Measurements from ENCODE around the gene DKK3. TPM values are rescaled to one million over a fixed set of nuclear protein-coding genes. Genes with fewer than 3 reads are reported as not detected.

Gene DKK3
- total RNA-seq, 6 experiments from 2014 or later, result 518 to 872 (median 646) TPM

GRCh38 chr11:11987503-11988022, 20.9 kb downstream of the DKK3 start:
- H3K4me3 Mint-ChIP-seq, result peak overlapping the region; percentile 54
- no peaks in the 10 kb centered on the region for H3K9me3 Mint-ChIP-seq
- DNase-seq, result peak; percentile 48
- peak overlapping the region; percentile 98 for H3K27ac Mint-ChIP-seq
- peaks cover 58% of the 10 kb centered on the region for H3K36me3 Mint-ChIP-seq (ENCODE audit: low read depth)
- peaks cover 100% of the 10 kb centered on the region for H3K4me1 Mint-ChIP-seq (ENCODE audit: low read depth)
- peaks cover 7% of the 10 kb centered on the region for H3K27me3 Mint-ChIP-seq (ENCODE audit: insufficient read depth)
- peak; percentile 85 for TF ChIP-seq CTCF (IDR thresholded peaks at IDR 0.05)

DNA sequence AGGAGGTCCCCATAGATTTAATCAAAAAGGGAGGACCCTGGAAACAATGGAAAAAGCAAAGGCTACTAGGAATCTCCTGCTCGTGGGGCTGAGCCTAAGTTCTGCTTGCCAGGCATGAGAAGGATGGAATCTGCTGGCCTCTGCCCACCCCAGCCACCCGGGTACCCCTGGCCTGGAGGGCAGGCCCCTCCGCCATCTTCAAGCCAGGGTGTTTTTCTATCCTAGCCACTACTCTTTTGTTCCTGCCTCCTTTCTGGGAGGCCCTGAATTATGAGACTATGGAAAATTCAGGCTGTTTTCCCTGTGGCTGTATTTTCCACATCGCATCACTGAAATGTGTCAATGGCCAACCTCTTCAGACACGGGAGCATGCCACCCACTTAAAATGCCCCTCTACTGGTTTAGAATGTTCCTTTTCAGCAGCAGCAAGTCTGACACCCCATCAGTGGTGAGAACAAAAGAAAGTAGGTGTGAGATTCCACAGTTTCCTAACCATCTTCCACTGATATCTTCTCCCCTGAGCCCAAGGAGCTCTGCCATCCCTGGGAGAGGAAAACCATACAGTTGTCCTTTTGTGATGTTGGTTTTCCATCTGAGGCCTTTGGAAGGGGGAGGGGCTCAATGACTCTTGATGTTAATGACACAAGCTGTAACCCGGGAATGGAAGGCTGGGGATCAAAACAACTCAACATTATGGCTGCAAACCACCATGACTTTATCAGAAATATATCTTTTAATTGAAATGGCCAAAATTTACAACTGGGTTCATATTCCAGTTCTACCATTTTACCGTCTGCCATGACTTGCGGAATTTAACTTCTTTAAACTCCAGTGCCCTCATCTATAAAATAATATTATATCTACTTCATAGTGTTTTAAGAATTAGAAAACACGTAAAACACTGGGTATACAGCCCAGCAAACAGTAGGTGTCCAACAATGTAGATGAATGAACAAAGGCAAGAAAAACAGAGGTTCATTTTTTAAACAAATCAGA, 22.2 kb downstream of the DKK3 start:
- Mint-ChIP-seq H3K4me3 (peak overlapping the region; percentile 43), H3K36me3 (ENCODE audit: low read depth) (peaks cover 56% of the 10 kb centered on the region), H3K27ac (peak overlapping the region; percentile 98), H3K27me3 (ENCODE audit: insufficient read depth) (peaks cover 10% of the 10 kb centered on the region), H3K4me1 (ENCODE audit: low read depth) (peaks cover 100% of the 10 kb centered on the region), H3K9me3 (no peaks in the 10 kb centered on the region)
- no peak for DNase-seq
- TF ChIP-seq CTCF (IDR thresholded peaks at IDR 0.05), result no peak

GRCh38 chr11:11985016-11985715, 23.3 kb downstream of the DKK3 start:
- peak; percentile 86 for DNase-seq
- H3K27ac Mint-ChIP-seq, result peak overlapping the region; percentile 98

DNA sequence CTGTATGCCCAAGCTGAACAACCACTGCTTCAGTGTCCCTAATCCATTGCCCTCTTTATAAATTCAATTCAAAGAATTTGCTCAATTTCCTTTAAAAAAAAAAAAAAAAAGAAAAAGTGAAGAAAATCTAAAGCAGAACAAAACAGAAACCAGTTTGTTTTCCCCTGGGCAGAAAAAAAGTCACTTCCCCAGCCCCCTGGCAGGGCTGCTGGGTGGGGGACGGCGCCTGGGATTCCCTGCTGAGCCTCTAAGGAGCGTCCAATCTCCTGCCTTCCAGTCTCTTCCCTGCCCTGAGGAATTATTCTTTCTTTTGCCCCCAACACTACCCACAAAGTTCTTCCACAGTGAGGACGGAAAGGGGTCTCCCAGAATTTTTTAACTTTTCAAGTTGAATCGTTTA, 23.9 kb downstream of the DKK3 start:
- Mint-ChIP-seq H3K4me1 (ENCODE audit: low read depth) (peaks cover 100% of the 10 kb centered on the region), H3K27me3 (ENCODE audit: insufficient read depth) (peaks cover 10% of the 10 kb centered on the region), H3K27ac (peak overlapping the region; percentile 98), H3K9me3 (no peaks in the 10 kb centered on the region), H3K36me3 (ENCODE audit: low read depth) (peaks cover 54% of the 10 kb centered on the region), H3K4me3 (peak overlapping the region; percentile 46; the same call in 1 of the 2 replicates)
- no peak for DNase-seq
- TF ChIP-seq CTCF (IDR thresholded peaks at IDR 0.05), result no peak

More at GRCh38 chr11:11985016-11985715, 23.3 kb downstream of the DKK3 start:
- Mint-ChIP-seq H3K4me3 (peak overlapping the region; percentile 46; the same call in 1 of the 2 replicates), H3K36me3 (ENCODE audit: low read depth) (peaks cover 54% of the 10 kb centered on the region), H3K9me3 (no peaks in the 10 kb centered on the region), H3K4me1 (ENCODE audit: low read depth) (peaks cover 100% of the 10 kb centered on the region), H3K27me3 (ENCODE audit: insufficient read depth) (peaks cover 10% of the 10 kb centered on the region)
- TF ChIP-seq CTCF (IDR thresholded peaks at IDR 0.05), result no peak

DNA sequence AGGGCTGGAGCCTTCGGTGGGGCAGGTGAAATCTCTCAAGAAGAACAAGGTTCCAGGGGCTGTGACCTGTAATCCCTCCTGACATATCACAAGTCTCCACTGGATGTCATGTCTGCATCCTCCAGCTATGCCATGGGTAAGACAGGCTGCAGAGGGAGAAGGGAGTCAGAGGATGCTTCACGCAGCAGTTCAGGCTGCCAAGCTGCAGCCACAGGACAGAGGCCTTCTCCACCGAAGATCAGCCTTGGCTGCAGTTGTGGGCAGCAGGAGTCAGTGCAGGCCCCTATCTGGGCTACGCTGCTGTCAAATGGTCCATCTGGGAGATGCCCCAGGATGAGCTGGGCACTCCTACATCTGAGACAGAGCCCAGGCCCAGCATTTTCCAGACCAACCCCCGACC, 25.0 kb downstream of the DKK3 start:
- TF ChIP-seq CTCF (IDR thresholded peaks at IDR 0.05), result 0 out of 2 replicates have a peak, but pooled peaks have one; percentile 17
- Mint-ChIP-seq H3K27me3 (ENCODE audit: insufficient read depth) (peaks cover 10% of the 10 kb centered on the region), H3K36me3 (ENCODE audit: low read depth) (peaks cover 51% of the 10 kb centered on the region), H3K4me3 (no peak overlapping the region), H3K4me1 (ENCODE audit: low read depth) (peaks cover 100% of the 10 kb centered on the region), H3K27ac (peak overlapping the region; percentile 98), H3K9me3 (no peaks in the 10 kb centered on the region)
- no peak for DNase-seq

Measured in HFFc6 (cell line).